ENCODE data around the gene PYCARD. TPM values are rescaled to one million over a fixed set of nuclear protein-coding genes. Genes with fewer than 3 reads are reported as not detected.

PYCARD gene
- total RNA-seq (2022; extraction: Qiagen RNA extraction; ENCODE audit: low read depth) = 27.9 to 44.1 TPM (median 37.7 TPM) in 5 replicates

DNA sequence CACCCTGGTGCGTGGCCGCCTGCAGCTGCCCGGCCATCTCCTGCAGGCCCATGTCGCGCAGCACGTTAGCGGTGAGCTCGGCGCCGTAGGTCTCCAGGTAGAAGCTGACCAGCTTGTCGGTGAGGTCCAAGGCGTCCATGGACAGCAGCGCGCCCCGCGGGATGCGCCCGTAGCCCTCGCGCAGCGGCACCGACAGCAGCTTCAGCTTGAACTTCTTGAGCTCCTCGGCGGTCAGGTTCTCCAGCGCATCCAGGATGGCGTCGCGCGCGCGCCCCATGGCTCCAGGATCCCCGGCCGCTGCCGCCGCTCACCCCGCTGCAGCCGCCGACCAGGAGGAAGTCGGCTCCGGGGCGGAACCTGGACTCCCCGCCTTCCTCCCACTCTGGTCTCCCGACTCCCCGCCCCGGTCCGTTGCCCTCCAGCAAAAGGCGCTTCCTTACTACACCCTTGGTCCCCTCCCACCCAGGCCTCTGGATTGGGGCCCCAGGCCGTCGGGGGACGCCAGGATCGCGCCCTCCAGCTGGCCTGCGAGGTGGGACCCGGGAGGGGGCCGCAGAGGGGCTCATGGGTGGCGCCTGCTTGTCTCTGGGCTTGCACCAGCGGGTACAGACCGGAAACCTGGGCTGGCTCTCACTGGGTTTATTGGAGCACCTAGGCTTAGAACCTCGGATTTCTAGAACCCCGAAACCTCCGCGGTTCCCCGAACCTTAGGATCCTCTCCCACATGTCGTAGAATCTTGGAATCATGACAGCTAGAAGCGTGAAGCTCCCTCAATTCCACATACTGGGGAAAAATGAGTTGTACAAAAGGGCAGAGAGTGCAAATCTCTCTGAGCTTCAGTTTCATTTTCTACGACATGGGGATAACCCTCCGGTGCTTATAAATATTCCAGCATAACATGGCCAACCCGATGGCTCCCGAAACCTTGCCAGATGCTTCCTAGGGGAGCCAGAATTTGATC, at the start of gene PYCARD:
PYCARD (minus strand) TSS at position 347 of the 962 bp plus-strand sequence; CDS start at position 277, 70 bp downstream.

DNA sequence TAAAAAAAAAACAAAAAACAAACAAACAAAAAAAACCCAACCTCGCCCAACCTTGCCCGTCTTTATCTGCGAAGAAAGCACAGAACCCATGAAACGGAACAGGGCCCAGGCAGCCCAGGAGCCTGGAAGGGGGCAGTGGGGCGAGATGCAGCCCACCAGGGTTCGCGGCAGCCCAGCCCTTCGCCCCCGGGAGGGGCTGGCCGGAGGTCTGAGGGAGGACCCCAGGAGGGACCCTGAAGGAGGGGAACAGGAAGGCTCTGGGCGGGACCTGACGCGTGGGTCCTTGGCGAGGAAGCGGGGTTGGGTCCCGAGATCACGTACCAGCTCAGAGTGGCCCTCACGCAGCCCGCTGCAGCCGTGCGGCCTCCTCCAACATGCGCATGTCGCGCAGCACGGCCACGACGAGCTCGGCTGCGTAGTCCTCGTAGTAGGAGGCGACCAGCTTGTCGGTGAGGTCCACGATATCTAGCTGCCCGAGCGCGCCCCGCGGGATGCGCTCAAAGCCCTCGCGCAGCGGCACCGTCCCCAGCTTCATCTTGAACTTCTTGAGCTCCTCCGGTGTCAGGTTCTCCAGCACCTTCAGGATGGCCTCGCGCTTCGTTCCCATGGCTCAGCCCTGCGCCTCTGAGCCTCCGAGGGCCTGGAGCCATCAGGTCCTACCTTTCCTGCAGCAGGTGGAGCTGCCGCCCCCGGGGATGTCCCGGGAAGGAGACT, 14.0 kb upstream of the PYCARD start, which contains the start of gene PYDC1:
PYDC1 (minus strand) TSS at position 714 of the 714 bp plus-strand sequence; CDS start at position 607, 107 bp downstream.

DNA sequence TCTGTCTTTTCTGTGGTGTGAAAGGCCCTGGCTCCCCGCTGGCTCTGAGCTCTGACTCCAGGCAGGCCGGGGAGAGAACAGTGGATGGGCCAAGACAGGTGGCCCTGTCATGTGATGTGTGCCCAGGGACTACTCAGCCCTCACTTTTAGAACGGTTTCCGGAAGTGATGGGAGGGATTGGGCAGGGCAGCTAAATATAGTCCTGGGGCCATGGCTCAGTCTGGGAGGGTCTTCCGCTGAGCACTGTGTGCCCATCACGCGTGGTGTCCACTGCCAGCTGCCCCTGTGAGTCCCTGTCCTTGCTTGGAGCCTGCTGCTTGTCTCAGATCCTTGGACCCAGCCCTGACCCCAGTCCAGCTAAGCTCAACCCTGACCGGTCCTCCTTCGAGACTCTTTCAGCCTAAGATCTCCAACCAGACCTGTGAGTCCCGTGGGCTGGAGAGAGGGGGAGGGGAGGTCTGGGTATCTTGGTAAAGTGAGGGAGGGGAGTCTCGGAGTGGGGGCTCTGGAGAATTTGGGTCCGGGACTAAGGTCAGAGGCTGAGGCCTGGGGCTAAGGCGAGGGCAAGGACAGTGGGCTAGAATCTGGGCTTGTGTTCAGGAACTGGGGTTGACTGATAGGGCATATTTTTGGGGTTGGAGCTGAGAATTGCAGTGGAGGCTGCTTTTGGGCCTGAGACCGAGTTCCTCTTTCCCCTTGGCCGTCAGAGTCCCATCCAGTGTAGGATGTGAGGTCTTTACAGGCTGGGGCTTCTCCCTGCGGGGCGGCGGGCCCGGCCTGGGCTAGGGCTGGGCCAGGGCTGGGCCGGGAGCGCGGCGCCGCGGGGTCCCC, 11.5 kb upstream of the PYCARD start, which contains the start of gene TRIM72:
TRIM72 (plus strand) TSS at position 243 of the 831 bp plus-strand sequence. CDS start 620 bp downstream, outside the sequence.

DNA sequence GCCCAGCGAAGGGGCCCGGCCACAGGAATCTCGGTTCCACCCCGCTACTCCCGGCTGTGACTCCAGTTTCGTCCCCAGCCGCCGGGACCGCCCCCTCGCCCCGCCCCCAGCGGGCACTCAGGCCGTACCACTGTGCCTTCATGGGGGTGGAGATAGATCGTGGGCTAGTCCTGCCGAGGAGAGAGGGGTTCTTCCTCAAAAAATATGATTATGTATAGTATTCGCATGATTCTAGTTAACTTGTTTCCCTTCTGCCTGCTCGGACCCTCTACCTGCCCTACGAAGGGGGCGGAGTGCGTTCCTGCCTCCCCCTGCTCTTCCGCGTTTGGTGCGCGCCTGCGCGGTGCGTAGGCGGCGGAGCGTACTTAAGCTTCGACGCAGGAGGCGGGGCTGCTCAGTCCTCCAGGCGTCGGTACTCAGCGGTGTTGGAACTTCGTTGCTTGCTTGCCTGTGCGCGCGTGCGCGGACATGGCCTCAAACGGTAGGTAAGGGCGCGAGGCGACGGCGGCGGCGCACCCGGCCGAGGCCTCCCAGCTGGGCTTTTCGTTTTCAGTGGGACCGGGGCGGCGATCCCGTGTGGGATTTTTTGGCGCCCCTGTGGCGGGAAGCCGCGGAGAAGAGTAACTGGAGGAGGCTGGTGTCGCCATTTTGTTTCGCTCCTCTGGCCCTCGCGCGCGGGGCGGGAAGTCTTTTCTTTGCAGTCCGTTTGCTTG, 22.7 kb downstream of the PYCARD start, which contains the start of gene FUS:
FUS (plus strand) TSS at position 393 of the 713 bp plus-strand sequence; CDS start at position 469, 76 bp downstream.

Other genes with a start within 250 kb of the PYCARD start
- 16.7 to 23.8 TPM (median 21.6 TPM) in 5 replicates for gene SETD1A, start 245.0 kb downstream of the PYCARD start, total RNA-seq (2022; extraction: Qiagen RNA extraction; ENCODE audit: low read depth)
- gene HSD3B7, start 217.6 kb downstream of the PYCARD start, total RNA-seq (2022; extraction: Qiagen RNA extraction; ENCODE audit: low read depth) = 11.4 to 17.0 TPM (median 13.8 TPM) in 5 replicates
- 1.5 to 2.1 TPM (median 1.5 TPM) in 5 replicates for gene STX1B, start 192.1 kb downstream of the PYCARD start, total RNA-seq (2022; extraction: Qiagen RNA extraction; ENCODE audit: low read depth)
- gene STX4, start 169.2 kb downstream of the PYCARD start, total RNA-seq (2022; extraction: Qiagen RNA extraction; ENCODE audit: low read depth) = 62.9 to 80.5 TPM (median 68.1 TPM) in 5 replicates
- 11.0 to 20.6 TPM (median 18.0 TPM) in 5 replicates for gene ZNF668, start 128.5 kb downstream of the PYCARD start, total RNA-seq (2022; extraction: Qiagen RNA extraction; ENCODE audit: low read depth)
- 8.7 to 11.9 TPM (median 9.7 TPM) in 5 replicates for gene ZNF646, start 128.3 kb downstream of the PYCARD start, total RNA-seq (2022; extraction: Qiagen RNA extraction; ENCODE audit: low read depth)
- 0.61 to 1.4 TPM (median 1.1 TPM) in 5 replicates for gene PRSS53, start 113.8 kb downstream of the PYCARD start, total RNA-seq (2022; extraction: Qiagen RNA extraction; ENCODE audit: low read depth)
- 101 to 142 TPM (median 140 TPM) in 5 replicates for gene VKORC1, start 108.0 kb downstream of the PYCARD start, total RNA-seq (2022; extraction: Qiagen RNA extraction; ENCODE audit: low read depth)
- gene BCKDK, start 94.4 kb downstream of the PYCARD start, total RNA-seq (2022; extraction: Qiagen RNA extraction; ENCODE audit: low read depth) = 34.4 to 51.3 TPM (median 45.9 TPM) in 5 replicates
- gene KAT8, start 85.1 kb downstream of the PYCARD start, total RNA-seq (2022; extraction: Qiagen RNA extraction; ENCODE audit: low read depth) = 33.3 to 40.2 TPM (median 36.9 TPM) in 5 replicates
- 0.26 to 0.91 TPM (median 0.28 TPM) in 5 replicates for gene PRSS8, start 67.0 kb downstream of the PYCARD start, total RNA-seq (2022; extraction: Qiagen RNA extraction; ENCODE audit: low read depth)
- gene PRSS36, start 52.7 kb downstream of the PYCARD start, total RNA-seq (2022; extraction: Qiagen RNA extraction; ENCODE audit: low read depth) = 0.29 to 1.2 TPM (median 0.65 TPM) in 5 replicates
- 501 to 589 TPM (median 572 TPM) in 5 replicates for gene FUS, start 22.6 kb downstream of the PYCARD start, total RNA-seq (2022; extraction: Qiagen RNA extraction; ENCODE audit: low read depth)
- 0.02 to 0.14 TPM (median 0.05 TPM) in 5 replicates for gene TRIM72, start 11.4 kb upstream of the PYCARD start, total RNA-seq (2022; extraction: Qiagen RNA extraction; ENCODE audit: low read depth)
- not detected in 5 replicates for gene PYDC1, start 14.4 kb upstream of the PYCARD start, total RNA-seq (2022; extraction: Qiagen RNA extraction; ENCODE audit: low read depth)
- 1.9 to 2.9 TPM (median 2.1 TPM) in 5 replicates for gene ITGAM, start 57.2 kb upstream of the PYCARD start, total RNA-seq (2022; extraction: Qiagen RNA extraction; ENCODE audit: low read depth)
- 1.1 to 1.6 TPM (median 1.2 TPM) in 5 replicates for gene ITGAX, start 152.4 kb upstream of the PYCARD start, total RNA-seq (2022; extraction: Qiagen RNA extraction; ENCODE audit: low read depth)
- not detected in 5 replicates for gene ITGAD, start 190.6 kb upstream of the PYCARD start, total RNA-seq (2022; extraction: Qiagen RNA extraction; ENCODE audit: low read depth)
- gene COX6A2, start 225.6 kb upstream of the PYCARD start, total RNA-seq (2022; extraction: Qiagen RNA extraction; ENCODE audit: low read depth) = not detected in 5 replicates
- 0.06 to 0.15 TPM (median 0.08 TPM) in 4 of 5 replicates, not detected in the other for gene ZNF843, start 240.0 kb upstream of the PYCARD start, total RNA-seq (2022; extraction: Qiagen RNA extraction; ENCODE audit: low read depth)

Measured in A549 treated with RU486 at 1 μM for 4 hours (cell line).